HEK293 (cell line): ENCODE measurements around the gene PPIL4.

ENCODE experiments used
- CTCF ChIA-PET: fragments of 350-600 bp; formaldehyde crosslinking; extraction: SDS; loops from one replicate; lab custom pipeline; 2021; ENCODE audit warnings: antibody characterized with exemption; lab: Yijun Ruan, JAX
- POLR2A ChIA-PET: fragments of 300-600 bp; formaldehyde crosslinking; extraction: SDS; loops from one replicate; lab custom pipeline; 2020; ENCODE audit warnings: antibody characterized with exemption, inconsistent platforms; lab: Yijun Ruan, JAX
- H3K27ac ChIP-seq: fragments of 200-500 bp; sonication (Bioruptor generic); 2 replicates; pipeline ENCODE4 v1.5.1; 2014; ENCODE audit warnings: low read depth, low read length, control low read depth, inconsistent platforms; ENCODE audit errors: extremely low read depth
- H3K36me3 ChIP-seq, 2 experiments: fragments of 200-500 bp in 1 of 2; sonication (Bioruptor generic) in 1 of 2; 1 replicate in 1 of 2; 2 replicates in 1 of 2; pipeline ENCODE4 v1.5.1; 2014 to 2017; ENCODE audit warnings: inconsistent platforms in 2 of 2, low read length in 2 of 2; ENCODE audit not compliant: control insufficient read depth in 2 of 2, insufficient read depth in 1 of 2
- H3K4me1 ChIP-seq: fragments of 200-500 bp; sonication (Bioruptor generic); 2 replicates; pipeline ENCODE4 v1.5.1; 2014; ENCODE audit warnings: mild to moderate bottlenecking, low read length, inconsistent platforms; ENCODE audit not compliant: control insufficient read depth, insufficient read depth
- H3K4me3 ChIP-seq: 2 replicates; pipeline ENCODE4 v1.5.1; 2011; ENCODE audit warnings: low read depth, mild to moderate bottlenecking, control low read depth, low read length, moderate library complexity
- H3K9me3 ChIP-seq: fragments of 200-500 bp; sonication (Bioruptor generic); 2 replicates; pipeline ENCODE4 v1.5.1; 2014; ENCODE audit warnings: low read depth, low read length, inconsistent platforms; ENCODE audit not compliant: control insufficient read depth, insufficient read depth
- ATF2 ChIP-seq: fragments of 450-650 bp; formaldehyde crosslinking; IDR thresholded peaks from 2 replicates; pipeline ENCODE4 v1.5.1; 2016; ENCODE audit warnings: missing biosample characterization, missing genetic modification characterization, low read depth
- EGR2 ChIP-seq: fragments of 450-650 bp; formaldehyde crosslinking; IDR thresholded peaks from 2 replicates; pipeline ENCODE4 v1.5.1; 2016; ENCODE audit warnings: low read depth, missing biosample characterization, missing genetic modification characterization
- HIC1 ChIP-seq: fragments of 450-650 bp; formaldehyde crosslinking; IDR thresholded peaks from 2 replicates; pipeline ENCODE4 v1.5.1; 2016; ENCODE audit warnings: missing biosample characterization, missing genetic modification characterization
- KLF16 ChIP-seq: fragments of 450-650 bp; formaldehyde crosslinking; IDR thresholded peaks from 2 replicates; pipeline ENCODE4 v1.5.1; 2017; ENCODE audit warnings: missing biosample characterization, missing genetic modification characterization
- SCRT1 ChIP-seq: fragments of 450-650 bp; formaldehyde crosslinking; IDR thresholded peaks from 2 replicates; pipeline ENCODE4 v1.5.1; 2016; ENCODE audit warnings: missing biosample characterization, missing genetic modification characterization, borderline replicate concordance
- ZBTB11 ChIP-seq: fragments of 450-650 bp; formaldehyde crosslinking; conservative IDR thresholded peaks from 2 replicates; pipeline ENCODE4 v1.5.1; 2016; ENCODE audit warnings: low read depth, missing biosample characterization, missing genetic modification characterization
- ZNF133 ChIP-seq: fragments of 450-650 bp; formaldehyde crosslinking; IDR thresholded peaks from 2 replicates; pipeline ENCODE4 v1.5.1; 2016; ENCODE audit warnings: missing biosample characterization, missing genetic modification characterization
- ZNF248 ChIP-seq: fragments of 450-650 bp; formaldehyde crosslinking; IDR thresholded peaks from 2 replicates; pipeline ENCODE4 v1.5.1; 2017; ENCODE audit warnings: missing biosample characterization, missing genetic modification characterization
- ZNF26 ChIP-seq: fragments of 450-650 bp; formaldehyde crosslinking; IDR thresholded peaks from 2 replicates; pipeline ENCODE4 v1.5.1; 2016; ENCODE audit warnings: missing biosample characterization, missing genetic modification characterization
- ZNF513 ChIP-seq: fragments of 450-650 bp; IDR thresholded peaks from 2 replicates; pipeline ENCODE4 v1.5.1; 2018; ENCODE audit warnings: missing biosample characterization, missing genetic modification characterization
- ZNF518A ChIP-seq: fragments of 450-650 bp; formaldehyde crosslinking; conservative IDR thresholded peaks from 2 replicates; pipeline ENCODE4 v1.5.1; 2016; ENCODE audit warnings: low read depth, missing biosample characterization, missing genetic modification characterization
- ZNF521 ChIP-seq: fragments of 450-650 bp; formaldehyde crosslinking; IDR thresholded peaks from 2 replicates; pipeline ENCODE4 v1.5.1; 2017; ENCODE audit warnings: missing biosample characterization, mild to moderate bottlenecking, missing genetic modification characterization
- ZNF555 ChIP-seq: fragments of 450-650 bp; formaldehyde crosslinking; conservative IDR thresholded peaks from 2 replicates; pipeline ENCODE4 v1.5.1; 2017; ENCODE audit warnings: missing biosample characterization, mild to moderate bottlenecking, missing genetic modification characterization, inconsistent platforms
- ZNF664 ChIP-seq: fragments of 450-650 bp; formaldehyde crosslinking; IDR thresholded peaks from 2 replicates; pipeline ENCODE4 v1.5.1; 2016; ENCODE audit warnings: missing biosample characterization, missing genetic modification characterization
- ZNF837 ChIP-seq: fragments of 450-650 bp; formaldehyde crosslinking; IDR thresholded peaks from 2 replicates; pipeline ENCODE4 v1.5.1; 2016; ENCODE audit warnings: missing biosample characterization, missing genetic modification characterization
- ZSCAN30 ChIP-seq: fragments of 450-650 bp; IDR thresholded peaks from 2 replicates; pipeline ENCODE4 v1.5.1; 2018; ENCODE audit warnings: missing biosample characterization, mild to moderate bottlenecking, missing genetic modification characterization, moderate library complexity

The PPIL4 gene

GRCh38 chr6:149458806-149459205 lies 87.0 kb downstream of the PPIL4 start:
- Histone ChIP-seq H3K27ac (no peak overlapping the region), H3K4me3 (no peak overlapping the region), H3K36me3 (no peaks in the 10 kb centered on the region)
- ChIA-PET POLR2A (interaction anchor here (0.6 kb wide), 2 partner anchors 19 to 246 kb away, joined by 4 to 6 read pairs; no protein-coding TSS in a partner anchor), CTCF (interaction anchor here (0.5 to 1.5 kb wide), 3 partner anchors 390 to 899 kb away, joined by 3 read pairs; no protein-coding TSS in a partner anchor)
- TF ChIP-seq EGR2 (tag by site-specific recombination) (no peak), SCRT1 (tag by site-specific recombination) (no peak), ZNF664 (tag by site-specific recombination) (no peak), ZNF248 (no peak), KLF16 (tag by site-specific recombination) (no peak), HIC1 (no peak), ZNF513 (no peak), ZNF26 (tag by site-specific recombination) (no peak), ZBTB11 (tag by site-specific recombination) (no peak), ZNF555 (no peak), ZNF133 (no peak), ZNF837 (tag by site-specific recombination) (no peak), ZSCAN30 (tag by site-specific recombination) (no peak), ZNF521 (tag by site-specific recombination) (no peak), ZNF518A (tag by site-specific recombination) (no peak), ATF2 (tag by site-specific recombination) (no peak)
- TF ChIP-seq, all 188 proteins: peak for 0
- Histone ChIP-seq H3K4me1 (no peaks in the 10 kb centered on the region), H3K9me3 (no peaks in the 10 kb centered on the region)
